ENCODE results near the gene KXD1. TPM values are rescaled to one million over a fixed set of nuclear protein-coding genes. Genes with fewer than 3 reads are reported as not detected.

Gene KXD1
- total RNA-seq, 1 donor from 2014 or later: 73.9 TPM

DNA sequence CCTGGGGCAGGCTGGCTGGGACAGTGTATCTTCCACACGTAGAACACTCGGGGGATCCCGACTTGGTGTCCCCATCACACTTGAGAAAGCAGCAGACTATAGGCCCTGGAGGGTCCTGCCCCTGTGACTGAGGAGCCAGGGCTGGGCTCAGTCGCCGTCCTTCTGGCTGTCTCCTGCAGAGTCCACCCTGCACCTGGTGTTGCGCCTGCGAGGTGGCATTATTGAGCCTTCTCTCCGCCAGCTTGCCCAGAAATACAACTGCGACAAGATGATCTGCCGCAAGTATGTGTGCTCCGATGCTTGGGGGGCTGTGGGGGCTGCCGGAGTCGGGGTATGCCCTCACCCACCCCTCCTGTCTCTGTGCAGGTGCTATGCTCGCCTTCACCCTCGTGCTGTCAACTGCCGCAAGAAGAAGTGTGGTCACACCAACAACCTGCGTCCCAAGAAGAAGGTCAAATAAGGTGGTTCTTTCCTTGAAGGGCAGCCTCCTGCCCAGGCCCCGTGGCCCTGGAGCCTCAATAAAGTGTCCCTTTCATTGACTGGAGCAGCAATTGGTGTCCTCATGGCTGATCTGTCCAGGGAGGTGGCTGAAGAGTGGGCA is 17.1 kb downstream of the KXD1 start:
- Mint-ChIP-seq H3K27me3 (no peaks in the 10 kb centered on the region), H3K27ac (no peak overlapping the region), H3K4me1 (ENCODE audit: unreplicated experiment) (peaks cover 16% of the 10 kb centered on the region), H3K4me3 (peak overlapping the region; percentile 41), H3K9me3 (no peaks in the 10 kb centered on the region), H3K36me3 (peaks cover 15% of the 10 kb centered on the region)
- DNase-seq (ENCODE audit: extremely low spot score, unreplicated experiment): no peak
- TF ChIP-seq, protein P1, sequence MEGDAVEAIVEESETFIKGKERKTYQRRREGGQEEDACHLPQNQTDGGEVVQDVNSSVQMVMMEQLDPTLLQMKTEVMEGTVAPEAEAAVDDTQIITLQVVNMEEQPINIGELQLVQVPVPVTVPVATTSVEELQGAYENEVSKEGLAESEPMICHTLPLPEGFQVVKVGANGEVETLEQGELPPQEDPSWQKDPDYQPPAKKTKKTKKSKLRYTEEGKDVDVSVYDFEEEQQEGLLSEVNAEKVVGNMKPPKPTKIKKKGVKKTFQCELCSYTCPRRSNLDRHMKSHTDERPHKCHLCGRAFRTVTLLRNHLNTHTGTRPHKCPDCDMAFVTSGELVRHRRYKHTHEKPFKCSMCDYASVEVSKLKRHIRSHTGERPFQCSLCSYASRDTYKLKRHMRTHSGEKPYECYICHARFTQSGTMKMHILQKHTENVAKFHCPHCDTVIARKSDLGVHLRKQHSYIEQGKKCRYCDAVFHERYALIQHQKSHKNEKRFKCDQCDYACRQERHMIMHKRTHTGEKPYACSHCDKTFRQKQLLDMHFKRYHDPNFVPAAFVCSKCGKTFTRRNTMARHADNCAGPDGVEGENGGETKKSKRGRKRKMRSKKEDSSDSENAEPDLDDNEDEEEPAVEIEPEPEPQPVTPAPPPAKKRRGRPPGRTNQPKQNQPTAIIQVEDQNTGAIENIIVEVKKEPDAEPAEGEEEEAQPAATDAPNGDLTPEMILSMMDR (conservative IDR thresholded peaks at IDR 0.05): no peak

DNA sequence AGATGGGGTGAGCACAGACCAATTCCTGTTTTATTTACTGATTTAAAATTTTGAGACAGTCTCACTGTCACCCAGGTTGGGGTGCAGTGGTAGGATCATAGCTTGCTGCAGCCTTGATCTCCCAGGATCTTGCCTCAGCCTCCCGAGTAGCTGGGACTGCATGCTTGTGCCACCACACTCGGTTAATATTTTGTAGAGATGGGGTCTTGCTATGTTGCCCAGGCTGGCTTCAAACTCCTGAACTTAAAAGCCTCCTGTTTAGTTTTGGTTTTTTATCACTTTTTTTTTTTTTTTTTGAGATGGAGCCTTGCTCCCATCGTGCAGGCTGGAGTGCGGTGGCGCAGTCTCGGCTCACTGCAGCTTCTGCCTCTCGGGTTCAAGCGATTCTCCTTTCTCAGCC is 18.7 kb downstream of the KXD1 start:
- TF ChIP-seq, protein P1 (conservative IDR thresholded peaks at IDR 0.05): no peak
- Mint-ChIP-seq H3K4me1 (ENCODE audit: unreplicated experiment) (peaks cover 13% of the 10 kb centered on the region), H3K36me3 (peaks cover 13% of the 10 kb centered on the region), H3K27me3 (peaks cover 4% of the 10 kb centered on the region), H3K27ac (no peak overlapping the region), H3K9me3 (no peaks in the 10 kb centered on the region), H3K4me3 (no peak overlapping the region)
- DNase-seq (ENCODE audit: extremely low spot score, unreplicated experiment): no peak

GRCh38 chr19:18577365-18577914 is 19.8 kb downstream of the KXD1 start:
- H3K4me1 Mint-ChIP-seq (ENCODE audit: unreplicated experiment): peaks cover 8% of the 10 kb centered on the region
- no peak overlapping the region for H3K27ac Mint-ChIP-seq
- H3K9me3 Mint-ChIP-seq: no peaks in the 10 kb centered on the region
- TF ChIP-seq, protein P1 (conservative IDR thresholded peaks at IDR 0.05): no peak
- H3K4me3 Mint-ChIP-seq: no peak overlapping the region
- H3K27me3 Mint-ChIP-seq: peaks cover 4% of the 10 kb centered on the region
- no peak for DNase-seq (ENCODE audit: extremely low spot score, unreplicated experiment)
- peaks cover 10% of the 10 kb centered on the region for H3K36me3 Mint-ChIP-seq

DNA sequence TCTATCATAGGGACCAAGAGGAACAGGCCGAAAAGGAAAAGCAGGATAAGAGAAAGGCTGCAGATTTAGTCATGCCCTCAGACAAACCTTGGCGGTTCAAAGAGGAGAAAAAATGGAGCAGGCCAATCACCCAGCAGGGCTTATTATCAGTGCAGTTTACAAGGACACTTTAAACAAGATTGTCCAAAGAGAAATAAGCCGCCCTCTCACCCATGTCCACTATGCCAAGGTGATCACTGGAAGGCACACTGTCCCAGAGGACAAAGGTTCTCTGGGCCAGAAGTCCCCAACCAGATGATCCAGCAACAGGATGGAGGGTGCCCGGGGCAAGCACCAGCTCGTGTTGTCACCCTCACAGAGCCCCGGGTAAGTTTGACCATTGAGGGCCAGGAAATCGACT is 22.6 kb downstream of the KXD1 start:
- H3K9me3 Mint-ChIP-seq: no peaks in the 10 kb centered on the region
- peaks cover 15% of the 10 kb centered on the region for H3K27me3 Mint-ChIP-seq
- peaks cover under 1% of the 10 kb centered on the region for H3K36me3 Mint-ChIP-seq
- no peak overlapping the region for H3K4me3 Mint-ChIP-seq
- TF ChIP-seq, protein P1 (conservative IDR thresholded peaks at IDR 0.05): no peak
- no peak for DNase-seq (ENCODE audit: extremely low spot score, unreplicated experiment)
- no peaks in the 10 kb centered on the region for H3K4me1 Mint-ChIP-seq (ENCODE audit: unreplicated experiment)
- no peak overlapping the region for H3K27ac Mint-ChIP-seq

DNA sequence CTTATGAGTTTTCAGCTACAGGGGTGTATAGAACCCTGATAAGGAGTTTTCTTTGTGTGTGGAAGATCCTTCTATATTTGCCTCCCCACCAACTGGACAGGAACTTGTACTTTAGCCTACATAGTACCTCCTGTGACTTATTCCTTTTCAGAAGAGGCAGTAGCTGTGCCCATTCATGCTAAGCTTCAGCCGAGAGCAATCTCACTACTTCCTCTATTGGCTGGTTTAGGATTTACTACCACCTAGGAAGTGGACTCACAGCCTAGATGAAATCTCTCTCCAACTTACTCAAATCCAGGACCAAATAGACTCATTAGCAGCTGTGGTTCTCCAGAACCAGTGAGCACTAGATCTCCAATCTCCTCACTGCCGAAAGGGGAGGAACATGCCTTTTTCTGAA is 28.6 kb downstream of the KXD1 start:
- H3K36me3 Mint-ChIP-seq: no peaks in the 10 kb centered on the region
- TF ChIP-seq, protein P1 (conservative IDR thresholded peaks at IDR 0.05): no peak
- peaks cover 14% of the 10 kb centered on the region for H3K4me1 Mint-ChIP-seq (ENCODE audit: unreplicated experiment)
- H3K4me3 Mint-ChIP-seq: peak overlapping the region; percentile 54
- H3K27me3 Mint-ChIP-seq: peaks cover 20% of the 10 kb centered on the region
- no peaks in the 10 kb centered on the region for H3K9me3 Mint-ChIP-seq
- no peak for DNase-seq (ENCODE audit: extremely low spot score, unreplicated experiment)
- no peak overlapping the region for H3K27ac Mint-ChIP-seq
